Right renal pelvis (tissue), 4 donors: ENCODE data around the gene FAM163B. TPM values are rescaled to one million over a fixed set of nuclear protein-coding genes. Genes with fewer than 3 reads are reported as not detected.
A peak's percentile ranks its signal among the peaks of the same experiment; 100 is the strongest.

Experiments used
- DNase-seq, 4 donors: peaks; one replicate each; pipeline ENCODE4 v3.0.0-alpha.2; 2013; ENCODE audit warnings: low read depth in 4 of 4, low spot score in 3 of 4, missing footprints in 1 of 4
- polyA plus RNA-seq, 4 donors: library from polyadenylated mRNA; unstranded; fragments of 120-200 nt; gene quantifications; one replicate each; pipeline ENCODE4 v1.2.1, GENCODE V29; 2013; ENCODE audit not compliant: insufficient read length in 4 of 4

Gene FAM163B
- polyA plus RNA-seq, 4 donors, result 0.49 TPM; not detected in 3

- DNase-seq, result peak; percentile 58 to 74 (median 70)
Measured at GRCh38 chr9:133534346-133535291, 74.6 kb downstream of the FAM163B start, which contains the start of gene ADAMTSL2. TSS of gene ADAMTSL2 (plus strand) at chr9:133534704. CDS start at chr9:133536713, 2,009 bp downstream.

- no peak for DNase-seq
Measured at GRCh38 chr9:133533857-133534256, 75.3 kb downstream of the FAM163B start.

- DNase-seq, result no peak
Measured at GRCh38 chr9:133532937-133533668, 76.1 kb downstream of the FAM163B start.

- no peak for DNase-seq
Measured at GRCh38 chr9:133531293-133531692, 77.9 kb downstream of the FAM163B start.

GRCh38 chr9:133529874-133530273, 79.3 kb downstream of the FAM163B start:
- no peak for DNase-seq

- no peak for DNase-seq
Measured at GRCh38 chr9:133529457-133529856, 79.7 kb downstream of the FAM163B start.

- no peak for DNase-seq
Measured at GRCh38 chr9:133528876-133529241, 80.3 kb downstream of the FAM163B start.

- DNase-seq, result no peak
Measured at GRCh38 chr9:133528001-133528875, 81.0 kb downstream of the FAM163B start.

GRCh38 chr9:133527444-133527920, 81.7 kb downstream of the FAM163B start:
- no peak for DNase-seq

Other genes starting within 250 kb of the FAM163B start
- gene SURF4, start 233.3 kb downstream of the FAM163B start, polyA plus RNA-seq, result 100 to 1,000 TPM; 174 to 189 (median 181) TPM
- 1 to 10 TPM; 3.4 to 5.0 (median 4.3) TPM for gene STKLD1, start 233.0 kb downstream of the FAM163B start, polyA plus RNA-seq
- gene REXO4, start 191.4 kb downstream of the FAM163B start, polyA plus RNA-seq, result 10 to 100 TPM; 29.4 to 32.1 (median 30.7) TPM
- gene ADAMTS13, start 187.0 kb downstream of the FAM163B start, polyA plus RNA-seq, result 10 to 100 TPM in 1 of 4 donors, 1 to 10 TPM in 3; 6.6 to 12.0 (median 8.8) TPM
- 10 to 100 TPM; 25.4 to 40.6 (median 28.5) TPM for gene CACFD1, start 149.4 kb downstream of the FAM163B start, polyA plus RNA-seq
- 1 to 10 TPM; 1.1 to 2.3 (median 1.5) TPM for gene SLC2A6, start 130.3 kb downstream of the FAM163B start, polyA plus RNA-seq
- gene MYMK, start 84.4 kb downstream of the FAM163B start, polyA plus RNA-seq, result under 1 TPM in 2 of 4 donors, not detected in 2; 0.09 to 0.28 TPM
- 1 to 10 TPM; 1.5 to 2.9 (median 1.8) TPM for gene ADAMTSL2, start 74.7 kb downstream of the FAM163B start, polyA plus RNA-seq
- gene DBH, start 27.0 kb upstream of the FAM163B start, polyA plus RNA-seq, result 1 to 10 TPM in 1 of 4 donors, under 1 TPM in 3; 0.60 to 3.1 (median 0.81) TPM
- gene SARDH, start 129.0 kb upstream of the FAM163B start, polyA plus RNA-seq, result 10 to 100 TPM in 2 of 4 donors, 1 to 10 TPM in 2; 9.3 to 13.7 (median 10.7) TPM